GM23338 (cell line): Measurements from ENCODE around the gene ADGRG6. TPM values are rescaled to one million over a fixed set of nuclear protein-coding genes. Genes with fewer than 3 reads are reported as not detected.
A peak's percentile ranks its signal among the peaks of the same experiment; 100 is the strongest.

ENCODE experiments used
- ATAC-seq: fragments of 200-7000 bp; cut with Tn5 transposase; 3 replicates; pipeline ENCODE4 v1.9.1; 2020
- DNase-seq: peaks from one replicate; pipeline ENCODE4 v3.0.0-alpha.2; 2015; ENCODE audit warnings: low spot score
- H2AFZ ChIP-seq: fragments of 200-600 bp; sonication (generic); 2 replicates; pipeline ENCODE4 v1.8.0; 2016; ENCODE audit warnings: antibody characterized with exemption, mild to moderate bottlenecking, moderate library complexity
- H3F3A ChIP-seq: fragments of 200-600 bp; sonication (generic); replicated peaks from 2 replicates; pipeline ENCODE4 v1.8.0; 2017; ENCODE audit warnings: antibody characterized with exemption, mixed run types, low read depth
- H3K27ac ChIP-seq: fragments of 200-600 bp; sonication (generic); 2 replicates; pipeline ENCODE4 v1.6.1; 2016; ENCODE audit warnings: low read depth
- H3K27me3 ChIP-seq: fragments of 200-600 bp; sonication (generic); 2 replicates; pipeline ENCODE4 v1.8.0; 2016; ENCODE audit warnings: mild to moderate bottlenecking, mixed run types, moderate library complexity; ENCODE audit not compliant: insufficient read depth
- H3K36me3 ChIP-seq: fragments of 200-600 bp; sonication (generic); 2 replicates; pipeline ENCODE4 v1.8.0; 2016; ENCODE audit warnings: mild to moderate bottlenecking; ENCODE audit not compliant: insufficient read depth
- H3K4me1 ChIP-seq: fragments of 200-600 bp; sonication (generic); 2 replicates; pipeline ENCODE4 v1.8.0; 2016; ENCODE audit warnings: mild to moderate bottlenecking, moderate library complexity; ENCODE audit not compliant: insufficient read depth
- H3K4me2 ChIP-seq: fragments of 200-600 bp; sonication (generic); 2 replicates; pipeline ENCODE4 v1.7.1; 2017; ENCODE audit warnings: mixed run types
- H3K4me3 ChIP-seq: fragments of 200-600 bp; sonication (generic); 2 replicates; pipeline ENCODE4 v1.6.1; 2016; ENCODE audit warnings: mixed run types
- H3K79me2 ChIP-seq: fragments of 200-600 bp; sonication (generic); replicated peaks from 2 replicates; pipeline ENCODE4 v1.8.0; 2017; ENCODE audit warnings: mild to moderate bottlenecking; ENCODE audit not compliant: insufficient read depth
- H3K9me2 ChIP-seq: fragments of 200-600 bp; sonication (generic); 2 replicates; pipeline ENCODE4 v1.8.0; 2017; ENCODE audit not compliant: insufficient read depth
- H4K20me1 ChIP-seq: fragments of 200-600 bp; sonication (generic); replicated peaks from 2 replicates; pipeline ENCODE4 v1.8.0; 2017; ENCODE audit warnings: mild to moderate bottlenecking; ENCODE audit not compliant: insufficient read depth
- H3K27ac Mint-ChIP-seq: 2 replicates; pipeline ENCODE4 v1.8.0; 2020; ENCODE audit warnings: inconsistent platforms, mild to moderate bottlenecking, moderate library complexity, mixed read lengths
- H3K27me3 Mint-ChIP-seq: 3 replicates; pipeline ENCODE4 v1.8.0; 2022; ENCODE audit warnings: low read depth, mild to moderate bottlenecking, moderate library complexity, mixed read lengths, inconsistent platforms; ENCODE audit not compliant: insufficient read depth, poor library complexity
- H3K36me3 Mint-ChIP-seq: 3 replicates; pipeline ENCODE4 v1.8.0; 2021; ENCODE audit warnings: low read depth, mild to moderate bottlenecking, inconsistent platforms, moderate library complexity, mixed read lengths
- H3K4me1 Mint-ChIP-seq: 3 replicates; pipeline ENCODE4 v1.8.0; 2020; ENCODE audit warnings: mild to moderate bottlenecking, inconsistent platforms, mixed read lengths
- H3K4me3 Mint-ChIP-seq: 3 replicates; pipeline ENCODE4 v1.8.0; 2021; ENCODE audit warnings: moderate library complexity, mild to moderate bottlenecking, inconsistent platforms, mixed read lengths
- H3K9me3 Mint-ChIP-seq: 3 replicates; pipeline ENCODE4 v1.8.0; 2020; ENCODE audit warnings: moderate library complexity, mild to moderate bottlenecking, inconsistent platforms, mixed read lengths
- CREB1 ChIP-seq: fragments of 250-450 bp; sonication (Bioruptor Pico); IDR thresholded peaks from 2 replicates; pipeline ENCODE4 v1.5.0; 2020; ENCODE audit warnings: low read depth, mild to moderate bottlenecking, moderate library complexity
- EZH2 ChIP-seq: fragments of 200-600 bp; sonication (generic); IDR thresholded peaks from one replicate; pipeline ENCODE4 v1.8.0; 2017; ENCODE audit warnings: antibody characterized with exemption, mild to moderate bottlenecking, low read depth; ENCODE audit not compliant: unreplicated experiment
- EZH2phosphoT487 ChIP-seq: fragments of 200-600 bp; sonication (generic); IDR thresholded peaks from one replicate; pipeline ENCODE4 v1.8.1; 2018; ENCODE audit warnings: antibody characterized with exemption; ENCODE audit not compliant: unreplicated experiment
- JUNB ChIP-seq: IDR thresholded peaks from one replicate; pipeline ENCODE4 v1.6.1; 2016; ENCODE audit warnings: antibody characterized with exemption; ENCODE audit not compliant: unreplicated experiment
- NANOG ChIP-seq: IDR thresholded peaks from 2 replicates; pipeline ENCODE4 v1.6.1; 2016; ENCODE audit warnings: antibody characterized with exemption, borderline replicate concordance
- POLR2AphosphoS5 ChIP-seq: IDR thresholded peaks from 2 replicates; pipeline ENCODE4 v1.6.1; 2016; ENCODE audit warnings: antibody characterized with exemption, low read depth
- STAT1 ChIP-seq: IDR thresholded peaks from one replicate; pipeline ENCODE4 v1.6.1; 2016; ENCODE audit warnings: antibody characterized with exemption; ENCODE audit not compliant: unreplicated experiment
- ZNF114 ChIP-seq: fragments of 250-450 bp; sonication (Bioruptor Pico); IDR thresholded peaks from 2 replicates; pipeline ENCODE4 v1.5.0; 2020; ENCODE audit warnings: mild to moderate bottlenecking, moderate library complexity
- ZNF331 ChIP-seq: fragments of 250-450 bp; sonication (Bioruptor Pico); IDR thresholded peaks from 2 replicates; pipeline ENCODE4 v1.5.0; 2020; ENCODE audit warnings: low read depth, mild to moderate bottlenecking, moderate library complexity
- polyA plus RNA-seq: library from polyadenylated mRNA; unstranded; fragments of >200 nt; fragmentation: Nextera tagmentation; extraction: Ambion mirVana; gene quantifications from 2 replicates; pipeline ENCODE4 v1.2.1, GENCODE V29; 2016
- total RNA-seq: library from RNA; depleted of rRNA; stranded (reverse); fragments of >200 nt; shearing (Covaris generic); gene quantifications from 2 replicates; pipeline ENCODE4 v1.2.3, GENCODE V29; 2014
- TF ChIP-seq, protein P1 (sequence below), 2 experiments: fragments of 200-600 bp in 1 of 2; sonication (generic) in 1 of 2; conservative IDR thresholded peaks; 2 replicates each; pipeline versions ENCODE4 v1.5.1 to v1.6.1; 2016 to 2017; ENCODE audit warnings: antibody characterized with exemption in 2 of 2, low read depth in 2 of 2, mild to moderate bottlenecking in 2 of 2, moderate library complexity in 1 of 2
- TF ChIP-seq, protein P2 (sequence below): IDR thresholded peaks from 2 replicates; pipeline ENCODE4 v1.6.1; 2016; ENCODE audit warnings: antibody characterized with exemption
- TF ChIP-seq, protein P3 (sequence below): fragments of 250-450 bp; sonication (Bioruptor Pico); IDR thresholded peaks from 2 replicates; pipeline ENCODE4 v1.5.0; 2020; ENCODE audit warnings: mild to moderate bottlenecking, moderate library complexity
- TF ChIP-seq, protein P4 (sequence below): IDR thresholded peaks from one replicate; pipeline ENCODE4 v1.6.1; 2018; ENCODE audit warnings: antibody characterized with exemption; ENCODE audit not compliant: unreplicated experiment

The ADGRG6 gene
- total and polyA plus RNA-seq, 2 experiments from 2014 or later: 1.3 to 7.7 TPM

DNA sequence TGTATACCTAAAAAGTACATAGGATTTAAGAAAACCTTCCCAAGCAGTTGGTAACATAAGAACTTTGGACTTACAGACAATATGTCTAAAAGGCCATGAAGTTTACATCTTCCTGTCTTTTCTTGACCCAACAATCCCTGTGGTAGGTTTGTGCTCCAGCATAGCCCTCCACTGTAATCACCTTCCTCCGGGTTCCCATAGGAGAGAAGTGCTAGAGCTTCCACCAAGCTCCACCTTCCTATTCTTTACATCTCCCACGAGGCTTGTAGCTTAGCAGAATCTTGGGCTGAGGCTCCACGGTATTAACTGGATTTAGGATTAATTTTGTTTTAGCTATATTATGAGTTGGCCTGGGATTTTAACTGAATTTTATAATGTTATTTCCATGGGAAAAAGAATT lies 23.3 kb downstream of the ADGRG6 start:
- no peaks in the 10 kb centered on the region for H3K9me2 ChIP-seq
- H3F3A ChIP-seq: no peaks in the 10 kb centered on the region
- no peaks in the 10 kb centered on the region for H4K20me1 ChIP-seq
- H3K4me1 ChIP-seq: peaks cover 39% of the 10 kb centered on the region
- H2AFZ ChIP-seq: no peak overlapping the region
- no peak overlapping the region for H3K27ac ChIP-seq
- no peaks in the 10 kb centered on the region for H3K79me2 ChIP-seq
- no peaks in the 10 kb centered on the region for H3K36me3 ChIP-seq
- Mint-ChIP-seq H3K27ac (no peak overlapping the region), H3K9me3 (no peaks in the 10 kb centered on the region), H3K36me3 (no peaks in the 10 kb centered on the region), H3K27me3 (peaks cover 5% of the 10 kb centered on the region), H3K4me1 (peaks cover 36% of the 10 kb centered on the region), H3K4me3 (no peak overlapping the region)
- ATAC-seq: peak; percentile 32; the same call in 1 of the 3 replicates
- DNase-seq: no peak
- no peaks in the 10 kb centered on the region for H3K27me3 ChIP-seq
- TF ChIP-seq, protein P1, sequence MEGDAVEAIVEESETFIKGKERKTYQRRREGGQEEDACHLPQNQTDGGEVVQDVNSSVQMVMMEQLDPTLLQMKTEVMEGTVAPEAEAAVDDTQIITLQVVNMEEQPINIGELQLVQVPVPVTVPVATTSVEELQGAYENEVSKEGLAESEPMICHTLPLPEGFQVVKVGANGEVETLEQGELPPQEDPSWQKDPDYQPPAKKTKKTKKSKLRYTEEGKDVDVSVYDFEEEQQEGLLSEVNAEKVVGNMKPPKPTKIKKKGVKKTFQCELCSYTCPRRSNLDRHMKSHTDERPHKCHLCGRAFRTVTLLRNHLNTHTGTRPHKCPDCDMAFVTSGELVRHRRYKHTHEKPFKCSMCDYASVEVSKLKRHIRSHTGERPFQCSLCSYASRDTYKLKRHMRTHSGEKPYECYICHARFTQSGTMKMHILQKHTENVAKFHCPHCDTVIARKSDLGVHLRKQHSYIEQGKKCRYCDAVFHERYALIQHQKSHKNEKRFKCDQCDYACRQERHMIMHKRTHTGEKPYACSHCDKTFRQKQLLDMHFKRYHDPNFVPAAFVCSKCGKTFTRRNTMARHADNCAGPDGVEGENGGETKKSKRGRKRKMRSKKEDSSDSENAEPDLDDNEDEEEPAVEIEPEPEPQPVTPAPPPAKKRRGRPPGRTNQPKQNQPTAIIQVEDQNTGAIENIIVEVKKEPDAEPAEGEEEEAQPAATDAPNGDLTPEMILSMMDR (conservative IDR thresholded peaks at IDR 0.05; ENCODE audit: low read depth in 2 of 2): no peak
- TF ChIP-seq STAT1 (no peak), JUNB (no peak), EZH2 (no peak), ZNF114 (CRISPR knock-in tag) (no peak), EZH2phosphoT487 (no peak), NANOG (no peak), ZNF331 (CRISPR knock-in tag) (no peak), CREB1 (CRISPR knock-in tag) (no peak), POLR2AphosphoS5 (no peak)
- TF ChIP-seq, protein P2, sequence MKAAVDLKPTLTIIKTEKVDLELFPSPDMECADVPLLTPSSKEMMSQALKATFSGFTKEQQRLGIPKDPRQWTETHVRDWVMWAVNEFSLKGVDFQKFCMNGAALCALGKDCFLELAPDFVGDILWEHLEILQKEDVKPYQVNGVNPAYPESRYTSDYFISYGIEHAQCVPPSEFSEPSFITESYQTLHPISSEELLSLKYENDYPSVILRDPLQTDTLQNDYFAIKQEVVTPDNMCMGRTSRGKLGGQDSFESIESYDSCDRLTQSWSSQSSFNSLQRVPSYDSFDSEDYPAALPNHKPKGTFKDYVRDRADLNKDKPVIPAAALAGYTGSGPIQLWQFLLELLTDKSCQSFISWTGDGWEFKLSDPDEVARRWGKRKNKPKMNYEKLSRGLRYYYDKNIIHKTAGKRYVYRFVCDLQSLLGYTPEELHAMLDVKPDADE: no peak
- TF ChIP-seq, protein P3, sequence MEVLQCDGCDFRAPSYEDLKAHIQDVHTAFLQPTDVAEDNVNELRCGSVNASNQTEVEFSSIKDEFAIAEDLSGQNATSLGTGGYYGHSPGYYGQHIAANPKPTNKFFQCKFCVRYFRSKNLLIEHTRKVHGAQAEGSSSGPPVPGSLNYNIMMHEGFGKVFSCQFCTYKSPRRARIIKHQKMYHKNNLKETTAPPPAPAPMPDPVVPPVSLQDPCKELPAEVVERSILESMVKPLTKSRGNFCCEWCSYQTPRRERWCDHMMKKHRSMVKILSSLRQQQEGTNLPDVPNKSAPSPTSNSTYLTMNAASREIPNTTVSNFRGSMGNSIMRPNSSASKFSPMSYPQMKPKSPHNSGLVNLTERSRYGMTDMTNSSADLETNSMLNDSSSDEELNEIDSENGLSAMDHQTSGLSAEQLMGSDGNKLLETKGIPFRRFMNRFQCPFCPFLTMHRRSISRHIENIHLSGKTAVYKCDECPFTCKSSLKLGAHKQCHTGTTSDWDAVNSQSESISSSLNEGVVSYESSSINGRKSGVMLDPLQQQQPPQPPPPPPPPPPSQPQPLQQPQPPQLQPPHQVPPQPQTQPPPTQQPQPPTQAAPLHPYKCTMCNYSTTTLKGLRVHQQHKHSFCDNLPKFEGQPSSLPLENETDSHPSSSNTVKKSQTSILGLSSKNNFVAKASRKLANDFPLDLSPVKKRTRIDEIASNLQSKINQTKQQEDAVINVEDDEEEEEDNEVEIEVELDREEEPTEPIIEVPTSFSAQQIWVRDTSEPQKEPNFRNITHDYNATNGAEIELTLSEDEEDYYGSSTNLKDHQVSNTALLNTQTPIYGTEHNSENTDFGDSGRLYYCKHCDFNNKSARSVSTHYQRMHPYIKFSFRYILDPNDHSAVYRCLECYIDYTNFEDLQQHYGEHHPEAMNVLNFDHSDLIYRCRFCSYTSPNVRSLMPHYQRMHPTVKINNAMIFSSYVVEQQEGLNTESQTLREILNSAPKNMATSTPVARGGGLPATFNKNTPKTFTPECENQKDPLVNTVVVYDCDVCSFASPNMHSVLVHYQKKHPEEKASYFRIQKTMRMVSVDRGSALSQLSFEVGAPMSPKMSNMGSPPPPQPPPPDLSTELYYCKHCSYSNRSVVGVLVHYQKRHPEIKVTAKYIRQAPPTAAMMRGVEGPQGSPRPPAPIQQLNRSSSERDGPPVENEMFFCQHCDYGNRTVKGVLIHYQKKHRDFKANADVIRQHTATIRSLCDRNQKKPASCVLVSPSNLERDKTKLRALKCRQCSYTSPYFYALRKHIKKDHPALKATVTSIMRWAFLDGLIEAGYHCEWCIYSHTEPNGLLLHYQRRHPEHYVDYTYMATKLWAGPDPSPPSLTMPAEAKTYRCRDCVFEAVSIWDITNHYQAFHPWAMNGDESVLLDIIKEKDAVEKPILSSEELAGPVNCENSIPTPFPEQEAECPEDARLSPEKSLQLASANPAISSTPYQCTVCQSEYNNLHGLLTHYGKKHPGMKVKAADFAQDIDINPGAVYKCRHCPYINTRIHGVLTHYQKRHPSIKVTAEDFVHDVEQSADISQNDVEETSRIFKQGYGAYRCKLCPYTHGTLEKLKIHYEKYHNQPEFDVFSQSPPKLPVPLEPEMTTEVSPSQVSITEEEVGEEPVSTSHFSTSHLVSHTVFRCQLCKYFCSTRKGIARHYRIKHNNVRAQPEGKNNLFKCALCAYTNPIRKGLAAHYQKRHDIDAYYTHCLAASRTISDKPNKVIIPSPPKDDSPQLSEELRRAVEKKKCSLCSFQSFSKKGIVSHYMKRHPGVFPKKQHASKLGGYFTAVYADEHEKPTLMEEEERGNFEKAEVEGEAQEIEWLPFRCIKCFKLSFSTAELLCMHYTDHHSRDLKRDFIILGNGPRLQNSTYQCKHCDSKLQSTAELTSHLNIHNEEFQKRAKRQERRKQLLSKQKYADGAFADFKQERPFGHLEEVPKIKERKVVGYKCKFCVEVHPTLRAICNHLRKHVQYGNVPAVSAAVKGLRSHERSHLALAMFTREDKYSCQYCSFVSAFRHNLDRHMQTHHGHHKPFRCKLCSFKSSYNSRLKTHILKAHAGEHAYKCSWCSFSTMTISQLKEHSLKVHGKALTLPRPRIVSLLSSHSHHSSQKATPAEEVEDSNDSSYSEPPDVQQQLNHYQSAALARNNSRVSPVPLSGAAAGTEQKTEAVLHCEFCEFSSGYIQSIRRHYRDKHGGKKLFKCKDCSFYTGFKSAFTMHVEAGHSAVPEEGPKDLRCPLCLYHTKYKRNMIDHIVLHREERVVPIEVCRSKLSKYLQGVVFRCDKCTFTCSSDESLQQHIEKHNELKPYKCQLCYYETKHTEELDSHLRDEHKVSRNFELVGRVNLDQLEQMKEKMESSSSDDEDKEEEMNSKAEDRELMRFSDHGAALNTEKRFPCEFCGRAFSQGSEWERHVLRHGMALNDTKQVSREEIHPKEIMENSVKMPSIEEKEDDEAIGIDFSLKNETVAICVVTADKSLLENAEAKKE (CRISPR knock-in tag): no peak
- TF ChIP-seq, protein P4, sequence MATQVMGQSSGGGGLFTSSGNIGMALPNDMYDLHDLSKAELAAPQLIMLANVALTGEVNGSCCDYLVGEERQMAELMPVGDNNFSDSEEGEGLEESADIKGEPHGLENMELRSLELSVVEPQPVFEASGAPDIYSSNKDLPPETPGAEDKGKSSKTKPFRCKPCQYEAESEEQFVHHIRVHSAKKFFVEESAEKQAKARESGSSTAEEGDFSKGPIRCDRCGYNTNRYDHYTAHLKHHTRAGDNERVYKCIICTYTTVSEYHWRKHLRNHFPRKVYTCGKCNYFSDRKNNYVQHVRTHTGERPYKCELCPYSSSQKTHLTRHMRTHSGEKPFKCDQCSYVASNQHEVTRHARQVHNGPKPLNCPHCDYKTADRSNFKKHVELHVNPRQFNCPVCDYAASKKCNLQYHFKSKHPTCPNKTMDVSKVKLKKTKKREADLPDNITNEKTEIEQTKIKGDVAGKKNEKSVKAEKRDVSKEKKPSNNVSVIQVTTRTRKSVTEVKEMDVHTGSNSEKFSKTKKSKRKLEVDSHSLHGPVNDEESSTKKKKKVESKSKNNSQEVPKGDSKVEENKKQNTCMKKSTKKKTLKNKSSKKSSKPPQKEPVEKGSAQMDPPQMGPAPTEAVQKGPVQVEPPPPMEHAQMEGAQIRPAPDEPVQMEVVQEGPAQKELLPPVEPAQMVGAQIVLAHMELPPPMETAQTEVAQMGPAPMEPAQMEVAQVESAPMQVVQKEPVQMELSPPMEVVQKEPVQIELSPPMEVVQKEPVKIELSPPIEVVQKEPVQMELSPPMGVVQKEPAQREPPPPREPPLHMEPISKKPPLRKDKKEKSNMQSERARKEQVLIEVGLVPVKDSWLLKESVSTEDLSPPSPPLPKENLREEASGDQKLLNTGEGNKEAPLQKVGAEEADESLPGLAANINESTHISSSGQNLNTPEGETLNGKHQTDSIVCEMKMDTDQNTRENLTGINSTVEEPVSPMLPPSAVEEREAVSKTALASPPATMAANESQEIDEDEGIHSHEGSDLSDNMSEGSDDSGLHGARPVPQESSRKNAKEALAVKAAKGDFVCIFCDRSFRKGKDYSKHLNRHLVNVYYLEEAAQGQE: no peak
- no peak overlapping the region for H3K4me3 ChIP-seq
- H3K4me2 ChIP-seq: no peak overlapping the region
